ENCODE results near the gene GLIS2. TPM values are rescaled to one million over a fixed set of nuclear protein-coding genes. Genes with fewer than 3 reads are reported as not detected.

The GLIS2 gene
- total RNA-seq, result 6.8 TPM

DNA sequence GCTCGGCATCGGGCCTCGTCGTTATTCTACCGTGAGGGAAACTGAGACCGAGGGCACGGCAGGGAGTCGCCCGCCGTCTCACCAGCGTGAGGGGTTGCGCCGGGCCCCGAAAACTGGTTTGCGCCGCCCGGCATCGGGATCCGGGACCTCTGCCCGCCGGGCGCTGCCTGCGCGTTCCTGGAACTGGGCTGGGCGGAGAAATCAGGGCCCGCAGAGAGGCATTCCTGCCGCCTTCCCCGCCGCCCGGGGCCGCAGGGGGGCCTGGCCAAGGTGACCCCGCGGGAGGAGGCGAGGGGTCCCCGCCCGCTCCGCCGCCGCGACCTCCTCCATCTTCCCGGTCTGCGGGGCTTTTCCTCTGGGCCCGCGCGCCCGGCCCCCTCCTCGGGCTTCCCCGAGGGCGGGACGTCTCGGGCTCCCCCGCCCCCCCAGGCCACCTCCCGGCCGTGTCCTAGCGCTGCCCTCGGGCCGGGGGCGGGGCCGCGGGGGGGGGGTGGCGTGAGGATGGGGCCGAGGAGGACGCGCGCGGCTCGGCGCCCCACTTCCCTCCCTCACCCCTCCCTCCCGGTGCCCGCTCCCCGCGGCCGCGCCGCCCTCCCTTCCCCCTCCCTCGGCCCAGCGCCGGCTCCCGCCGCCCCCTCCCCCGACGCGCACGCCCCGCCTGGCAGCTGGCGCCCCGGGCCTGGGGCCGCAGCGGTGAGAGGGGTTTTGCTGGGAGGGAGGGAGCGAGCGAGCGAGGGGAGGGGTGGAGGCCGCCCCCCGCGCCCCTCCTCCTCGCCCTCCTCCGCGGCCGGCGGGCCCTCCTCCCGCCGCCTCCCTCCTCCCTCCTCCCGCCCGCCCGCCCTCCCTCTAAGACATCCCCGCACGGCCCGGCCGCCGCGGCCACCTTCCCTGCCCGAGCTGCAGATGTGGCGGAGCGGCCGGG, at the start of gene GLIS2:
GLIS2 (plus strand) TSS at position 882 of the 922 bp plus-strand sequence. CDS start 16,214 bp downstream, outside the sequence.
- DNase-seq, result peak; percentile 95

DNA sequence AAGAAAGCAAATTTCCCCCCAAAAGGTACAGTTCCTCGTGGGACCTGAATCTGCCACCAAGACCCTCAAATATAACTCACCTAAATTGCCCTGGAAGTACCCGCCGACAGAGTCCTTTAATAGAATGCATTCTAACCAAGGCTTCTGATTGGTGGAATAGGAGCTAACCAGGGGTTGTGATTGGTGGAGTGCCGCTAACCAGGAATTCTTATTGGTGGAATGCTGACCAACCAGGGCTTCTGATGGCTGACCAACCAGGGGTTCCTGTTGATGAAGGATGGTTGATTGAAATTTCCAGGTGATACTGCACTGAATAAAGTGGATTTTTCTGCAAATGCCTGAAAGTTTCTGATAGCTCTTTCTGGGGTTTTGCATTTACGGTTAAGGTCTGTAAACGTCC, 49.5 kb upstream of the GLIS2 start:
- DNase-seq, result no peak

- DNase-seq, result no peak
These were observed 45.8 kb upstream of the GLIS2 start for GRCh38 chr16:4270091-4270490.

DNA sequence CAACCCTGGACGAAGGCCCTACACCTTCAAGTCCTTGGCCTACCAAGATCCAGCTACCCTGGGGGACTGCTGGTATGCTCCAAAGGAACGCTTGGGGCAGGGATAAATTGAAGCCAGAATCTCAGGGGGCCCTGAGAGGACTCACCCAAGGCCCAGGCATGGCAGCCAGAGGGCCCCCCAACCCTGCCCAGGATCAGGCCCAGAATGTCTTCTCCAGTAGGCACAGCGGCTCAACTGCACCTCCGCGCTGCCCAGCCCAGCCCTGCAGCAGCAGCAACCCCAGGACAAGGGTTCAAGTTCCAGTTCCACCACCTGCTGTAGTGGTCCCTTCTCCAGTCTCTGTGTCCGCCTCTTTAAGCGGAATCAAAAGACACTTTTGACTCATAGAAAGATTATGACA, 45.3 kb upstream of the GLIS2 start:
- DNase-seq, result no peak

DNA sequence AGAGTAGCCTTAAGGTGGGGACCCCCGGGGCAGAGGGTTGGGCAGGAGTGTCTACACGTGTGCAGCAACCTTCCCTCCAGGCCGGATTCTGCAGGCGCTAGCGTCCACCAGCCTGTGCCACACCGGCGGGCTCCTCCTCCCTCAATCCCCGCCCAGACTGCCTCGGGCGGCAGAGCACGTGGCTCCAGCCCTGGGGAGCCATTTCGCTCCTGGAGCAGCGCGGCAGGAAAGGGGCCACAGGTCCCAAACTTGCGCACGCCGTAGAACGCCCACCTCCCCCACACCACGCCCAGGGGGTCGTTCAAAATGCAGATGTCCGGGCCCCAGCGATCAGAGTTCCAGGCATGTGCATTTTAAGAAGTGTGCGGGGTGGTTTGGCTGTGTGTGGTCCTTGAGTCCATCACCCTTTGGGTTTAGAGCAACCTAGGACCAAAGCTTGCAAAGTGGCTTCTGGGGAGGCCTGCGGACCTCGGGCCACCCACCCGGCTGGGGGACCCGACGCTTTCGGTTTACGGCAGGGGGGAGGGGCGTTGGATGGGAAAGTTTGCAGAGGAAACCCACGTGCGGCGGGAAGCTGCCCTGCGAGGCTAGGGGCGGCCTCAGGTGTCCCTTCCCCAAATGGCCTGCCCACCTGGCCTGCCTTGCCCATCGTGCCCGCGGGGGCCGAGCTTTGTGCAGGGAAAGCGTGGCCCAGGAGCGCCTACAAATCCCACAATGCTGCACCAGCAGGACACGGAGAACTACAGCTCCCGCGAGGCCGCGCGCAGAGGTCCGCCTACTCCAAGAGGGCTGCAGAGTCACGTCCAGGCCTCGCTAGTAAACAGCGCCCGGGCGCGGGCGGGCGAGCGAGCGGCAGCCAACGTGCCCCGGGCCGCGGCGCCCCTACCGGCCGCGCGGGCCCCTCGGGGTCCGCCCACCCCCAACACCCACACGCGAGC, 44.4 kb upstream of the GLIS2 start:
- DNase-seq, result peak; percentile 96

DNA sequence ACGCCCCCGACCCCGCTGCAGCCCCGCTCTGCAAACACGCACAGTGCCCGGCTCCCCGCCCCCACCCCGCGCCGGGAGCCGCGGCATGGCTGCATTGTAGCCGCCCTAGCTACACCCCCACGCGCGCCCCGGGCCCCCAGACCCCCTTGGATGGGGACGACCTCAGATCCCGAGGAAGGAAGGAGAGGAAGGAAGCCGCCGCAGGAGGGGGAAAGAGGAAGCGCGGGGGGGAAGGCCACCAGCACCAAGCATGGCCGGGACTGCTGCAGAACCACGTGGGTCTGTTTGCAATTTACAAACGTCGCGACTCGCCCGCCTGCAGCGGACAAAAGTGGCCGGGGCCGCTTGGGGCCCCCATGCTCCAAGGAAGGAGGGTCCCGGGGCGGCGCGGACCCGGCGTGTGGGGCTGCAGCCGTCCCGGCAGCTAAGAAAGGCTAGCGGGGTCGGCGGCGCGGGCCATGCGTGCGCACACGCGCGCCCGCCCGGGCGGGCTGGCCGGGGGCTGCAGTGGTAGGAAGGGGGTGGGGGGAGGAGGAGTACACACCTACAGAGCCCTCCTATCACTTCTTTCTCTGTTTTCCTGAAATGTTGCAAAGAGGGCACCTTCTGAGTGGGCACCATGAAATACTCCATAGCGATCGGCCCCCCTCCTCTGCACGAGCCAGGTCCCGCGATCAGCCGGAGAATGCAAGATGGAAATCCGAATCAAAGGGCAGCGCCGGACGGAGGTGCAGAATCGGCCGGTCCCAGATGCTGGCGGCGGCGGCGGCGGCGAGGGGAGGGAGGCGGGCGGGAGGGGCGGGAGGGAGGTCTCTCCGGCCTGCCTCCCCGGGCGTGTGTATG, 43.5 kb upstream of the GLIS2 start:
- peak; percentile 69 for DNase-seq

DNA sequence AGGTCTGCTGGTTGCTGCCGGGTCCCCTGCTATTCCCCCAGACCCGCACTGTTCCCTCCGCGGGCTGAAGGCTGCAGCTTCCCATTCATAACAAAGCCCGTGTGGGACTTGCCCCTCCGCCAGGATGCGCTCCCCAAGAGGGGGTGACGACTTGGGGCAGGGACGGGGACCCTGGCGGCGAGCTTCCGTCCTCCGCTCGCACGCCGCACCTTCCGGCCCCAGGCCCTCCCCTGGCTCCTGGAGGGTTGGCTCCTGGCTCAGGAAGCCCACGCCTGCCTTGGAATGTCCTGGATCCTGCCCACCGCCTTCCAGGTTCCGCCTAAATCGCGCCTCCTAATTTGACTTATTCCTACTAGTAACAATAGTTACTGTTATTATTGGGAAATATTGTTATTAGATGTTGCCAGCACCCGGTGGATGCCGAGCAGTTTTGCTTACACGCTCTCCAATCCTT, 42.0 kb upstream of the GLIS2 start:
- DNase-seq, result peak; percentile 53

- no peak for DNase-seq
These were observed 40.0 kb upstream of the GLIS2 start for GRCh38 chr16:4275861-4276260.

DNA sequence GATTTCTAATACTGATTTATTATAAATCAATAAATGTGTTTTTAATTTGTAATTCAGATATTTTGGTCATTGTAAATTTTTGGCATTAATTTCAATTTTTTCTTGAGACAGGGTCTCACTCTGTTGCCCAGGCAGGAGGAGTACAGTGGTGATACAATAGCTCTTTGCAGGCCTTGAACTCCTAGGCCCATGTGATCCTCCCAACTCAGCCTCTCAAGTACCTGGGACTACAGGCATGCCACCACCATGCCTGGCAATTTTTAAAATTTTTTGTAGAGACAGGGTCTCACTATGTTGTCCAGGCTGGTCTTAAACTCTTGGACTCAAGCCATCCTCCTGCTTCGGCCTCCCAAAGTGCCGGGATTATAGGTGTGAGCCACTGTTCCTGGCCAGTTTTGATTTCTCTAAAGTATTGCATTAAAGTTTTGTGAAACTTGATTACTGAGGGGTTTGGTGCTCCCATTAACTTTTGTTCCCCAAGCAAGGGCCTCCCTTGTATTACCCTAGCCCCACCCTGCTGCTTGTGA, 37.8 kb upstream of the GLIS2 start:
- no peak for DNase-seq

- DNase-seq, result no peak
These were observed 35.2 kb upstream of the GLIS2 start for GRCh38 chr16:4280625-4281024.

DNA sequence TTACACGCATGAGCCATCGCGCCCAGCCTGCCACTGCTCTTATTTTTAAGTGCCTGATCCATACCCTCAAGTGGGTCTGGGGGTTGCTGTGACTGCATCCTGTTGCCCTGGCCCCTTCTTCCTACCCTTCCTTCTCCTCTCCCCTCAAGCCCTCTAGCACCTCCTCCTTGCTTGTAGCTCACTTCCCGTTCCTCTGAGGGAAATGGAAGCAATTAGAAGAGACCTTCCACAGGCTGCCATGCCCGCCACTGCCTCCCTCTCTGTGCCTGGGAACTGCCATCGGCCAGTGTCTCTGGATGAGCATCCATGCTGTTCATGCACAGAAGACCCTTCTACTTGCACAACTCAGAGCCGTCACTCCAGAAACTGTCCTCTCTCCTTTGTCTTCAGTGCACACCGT, 32.4 kb upstream of the GLIS2 start:
- no peak for DNase-seq

DNA sequence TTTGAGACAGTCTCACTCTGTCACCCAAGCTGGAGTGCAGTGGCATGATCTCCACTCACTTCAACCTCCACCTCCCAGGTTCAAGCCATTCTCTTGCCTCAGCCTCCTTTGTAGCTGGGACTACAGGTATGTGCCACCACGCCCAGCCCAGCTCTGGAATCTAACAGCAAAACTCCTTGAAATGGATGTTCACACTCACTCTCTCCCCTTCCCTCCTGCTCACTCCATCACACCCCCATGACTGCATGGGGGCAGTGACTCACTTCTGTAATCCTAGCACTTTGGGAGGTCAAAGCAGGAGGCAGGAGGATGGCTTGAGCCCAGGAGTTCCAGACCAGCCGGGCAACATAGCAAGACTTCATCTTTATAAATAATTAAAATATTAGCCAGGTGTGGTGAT, 31.9 kb upstream of the GLIS2 start:
- no peak for DNase-seq

DNA sequence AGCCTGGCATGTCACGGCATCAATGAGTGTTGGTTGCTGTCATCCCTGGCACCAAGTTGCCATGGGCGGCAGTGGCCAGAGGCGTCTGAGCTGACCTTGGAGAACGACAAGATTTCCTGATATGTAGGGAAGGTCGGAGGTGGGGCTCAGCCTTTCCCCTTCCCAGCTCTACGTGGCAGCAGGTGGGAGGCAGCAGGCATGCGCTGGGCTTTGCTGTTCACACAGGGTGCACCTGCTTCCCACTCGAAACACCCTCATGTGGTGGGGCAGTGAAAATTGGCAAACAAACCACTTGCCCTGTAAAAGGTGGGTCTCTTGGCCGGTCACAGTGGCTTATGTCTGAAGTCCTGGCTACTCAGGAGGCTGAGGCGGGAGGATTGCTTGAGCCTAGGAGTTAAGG, 30.7 kb upstream of the GLIS2 start:
- no peak for DNase-seq

GRCh38 chr16:4288148-4288921, 27.5 kb upstream of the GLIS2 start:
- peak; percentile 80 for DNase-seq

GRCh38 chr16:4290236-4290830, 25.5 kb upstream of the GLIS2 start:
- no peak for DNase-seq

- no peak for DNase-seq
These were observed 24.2 kb upstream of the GLIS2 start for GRCh38 chr16:4291699-4292098.

GRCh38 chr16:4293181-4293716, 22.6 kb upstream of the GLIS2 start:
- DNase-seq, result no peak

DNA sequence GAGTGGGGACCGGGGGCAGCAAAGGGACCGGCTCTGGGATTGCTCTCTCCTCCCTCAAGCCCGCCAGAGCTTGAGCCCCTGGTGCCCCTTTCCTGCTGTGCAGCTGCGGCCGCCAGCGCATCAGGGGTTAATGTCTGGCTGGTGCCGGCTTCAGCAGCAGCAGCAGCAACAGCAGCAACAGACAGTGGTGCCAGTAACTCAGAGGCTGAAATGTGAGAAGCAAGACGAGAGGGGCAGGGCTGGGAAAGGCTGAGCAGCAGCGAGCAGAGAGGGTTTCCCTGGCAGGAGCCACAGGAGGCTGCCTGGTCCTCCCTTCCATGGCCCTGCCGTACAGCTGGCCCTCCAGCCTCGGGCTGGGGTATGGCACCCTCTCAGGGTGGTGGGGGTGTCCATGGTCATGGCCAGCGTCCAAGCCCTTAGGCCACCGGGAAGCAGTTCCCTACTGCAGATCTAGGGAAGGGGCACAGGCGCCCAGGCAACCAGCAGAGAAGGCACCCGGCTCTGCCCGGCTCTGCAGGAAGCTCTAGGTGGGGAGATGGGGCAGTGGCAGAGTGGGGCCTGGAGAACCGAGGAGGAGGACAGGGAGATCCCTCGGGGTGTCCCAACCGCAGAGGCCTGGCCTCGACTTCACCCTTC, 21.9 kb upstream of the GLIS2 start:
- DNase-seq, result peak; percentile 96

GRCh38 chr16:4295581-4295980, 20.3 kb upstream of the GLIS2 start:
- peak; percentile 76 for DNase-seq

DNA sequence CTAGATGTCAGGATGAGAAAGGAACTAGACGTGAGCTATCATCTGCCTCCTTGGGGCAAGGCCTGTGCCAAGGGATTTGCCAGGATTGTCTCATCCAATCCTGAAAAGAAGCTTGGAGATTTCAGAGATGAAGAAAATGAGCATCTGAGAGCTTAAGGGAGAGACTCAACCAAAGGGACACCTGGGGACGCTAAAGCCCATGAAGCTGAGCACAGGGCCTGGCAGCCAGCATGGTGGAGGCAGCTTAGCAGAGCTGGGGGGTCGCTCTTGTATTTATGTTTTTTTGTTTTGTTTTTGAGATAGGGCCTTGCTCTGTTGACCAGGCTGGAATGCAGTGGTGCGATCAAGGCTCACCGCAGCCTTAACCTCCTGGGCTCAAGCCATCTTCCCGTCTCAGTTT, 18.4 kb upstream of the GLIS2 start:
- no peak for DNase-seq

Measured in tongue (tissue), 2 donors.